NB4 (cell line): ENCODE data around the gene WARS2.
"Not testable (repeated sequence)": the region's sequence is repeated elsewhere in the genome, so short reads cannot be mapped to it uniquely, and the experiment has no call there.

ENCODE experiments used
- DNase-seq: peaks from one replicate; pipeline ENCODE4 v3.0.0; 2010; ENCODE audit warnings: low read depth
- H3K4me3 ChIP-seq: one replicate; pipeline ENCODE4 v1.5.1; 2011; ENCODE audit warnings: mild to moderate bottlenecking, low read depth, low read length, moderate library complexity
- MYC ChIP-seq: IDR thresholded peaks from 2 replicates; pipeline ENCODE4 v1.6.1; 2011; ENCODE audit warnings: low read depth, low read length
- POLR2A ChIP-seq: IDR thresholded peaks from 2 replicates; pipeline ENCODE4 v1.6.1; 2011; ENCODE audit warnings: mild to moderate bottlenecking; ENCODE audit not compliant: insufficient read length; ENCODE audit errors: extremely low read depth
- TF ChIP-seq, protein P1 (sequence below): IDR thresholded peaks from 2 replicates; pipeline ENCODE4 v1.6.1; 2011; ENCODE audit warnings: low read depth, low read length
- TF ChIP-seq, protein P2 (sequence below): IDR thresholded peaks from one replicate; pipeline ENCODE4 v1.5.1; 2012; ENCODE audit warnings: low read depth, low read length

The WARS2 gene

DNA sequence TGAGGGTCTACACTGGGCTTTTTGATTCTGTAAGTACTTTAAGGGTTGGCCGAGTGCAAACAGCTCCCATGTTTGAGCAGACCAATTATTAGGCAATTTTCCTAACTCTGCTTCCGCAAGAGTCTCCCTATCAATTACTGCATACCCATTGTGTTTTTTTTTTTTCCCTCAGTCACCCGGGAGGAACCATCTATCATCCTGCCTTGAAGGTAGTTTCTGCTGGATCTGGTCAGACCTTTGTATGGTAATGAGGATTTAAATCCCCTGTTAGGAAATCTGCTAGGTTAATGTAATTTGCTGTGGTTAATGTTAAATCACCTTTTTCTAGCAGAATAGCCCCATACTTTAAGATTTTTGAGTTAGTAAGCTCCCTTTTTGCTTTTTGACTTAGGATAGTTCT lies 40.8 kb upstream of the WARS2 start:
- no peak overlapping the region for H3K4me3 ChIP-seq
- no peak for DNase-seq
- no peak for TF ChIP-seq POLR2A
- TF ChIP-seq, protein P1, sequence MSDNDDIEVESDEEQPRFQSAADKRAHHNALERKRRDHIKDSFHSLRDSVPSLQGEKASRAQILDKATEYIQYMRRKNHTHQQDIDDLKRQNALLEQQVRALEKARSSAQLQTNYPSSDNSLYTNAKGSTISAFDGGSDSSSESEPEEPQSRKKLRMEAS = no peak
- TF ChIP-seq MYC = no peak
- TF ChIP-seq, protein P2, sequence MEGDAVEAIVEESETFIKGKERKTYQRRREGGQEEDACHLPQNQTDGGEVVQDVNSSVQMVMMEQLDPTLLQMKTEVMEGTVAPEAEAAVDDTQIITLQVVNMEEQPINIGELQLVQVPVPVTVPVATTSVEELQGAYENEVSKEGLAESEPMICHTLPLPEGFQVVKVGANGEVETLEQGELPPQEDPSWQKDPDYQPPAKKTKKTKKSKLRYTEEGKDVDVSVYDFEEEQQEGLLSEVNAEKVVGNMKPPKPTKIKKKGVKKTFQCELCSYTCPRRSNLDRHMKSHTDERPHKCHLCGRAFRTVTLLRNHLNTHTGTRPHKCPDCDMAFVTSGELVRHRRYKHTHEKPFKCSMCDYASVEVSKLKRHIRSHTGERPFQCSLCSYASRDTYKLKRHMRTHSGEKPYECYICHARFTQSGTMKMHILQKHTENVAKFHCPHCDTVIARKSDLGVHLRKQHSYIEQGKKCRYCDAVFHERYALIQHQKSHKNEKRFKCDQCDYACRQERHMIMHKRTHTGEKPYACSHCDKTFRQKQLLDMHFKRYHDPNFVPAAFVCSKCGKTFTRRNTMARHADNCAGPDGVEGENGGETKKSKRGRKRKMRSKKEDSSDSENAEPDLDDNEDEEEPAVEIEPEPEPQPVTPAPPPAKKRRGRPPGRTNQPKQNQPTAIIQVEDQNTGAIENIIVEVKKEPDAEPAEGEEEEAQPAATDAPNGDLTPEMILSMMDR = no peak

DNA sequence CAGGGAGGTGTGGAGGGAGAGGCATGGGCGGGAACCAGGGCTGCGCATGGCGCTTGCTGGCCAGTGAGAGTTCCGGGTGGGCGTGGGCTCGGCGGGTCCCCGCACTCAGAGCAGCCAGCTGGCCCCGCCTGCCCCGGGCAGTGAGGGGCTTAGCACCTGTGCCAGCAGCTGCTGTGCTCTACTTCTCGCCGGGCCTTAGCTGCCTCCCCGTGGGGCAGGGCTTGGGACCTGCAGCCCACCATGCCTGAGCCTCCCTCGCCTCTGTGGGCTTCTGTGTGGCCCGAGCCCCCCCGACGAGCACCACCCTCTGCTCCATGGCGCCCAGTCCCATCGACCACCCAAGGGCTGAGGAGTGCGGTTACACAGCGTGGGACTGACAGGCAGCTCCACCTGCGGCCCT lies 38.6 kb upstream of the WARS2 start:
- TF ChIP-seq, protein P1 = no peak
- no peak overlapping the region for H3K4me3 ChIP-seq
- DNase-seq = no peak

DNA sequence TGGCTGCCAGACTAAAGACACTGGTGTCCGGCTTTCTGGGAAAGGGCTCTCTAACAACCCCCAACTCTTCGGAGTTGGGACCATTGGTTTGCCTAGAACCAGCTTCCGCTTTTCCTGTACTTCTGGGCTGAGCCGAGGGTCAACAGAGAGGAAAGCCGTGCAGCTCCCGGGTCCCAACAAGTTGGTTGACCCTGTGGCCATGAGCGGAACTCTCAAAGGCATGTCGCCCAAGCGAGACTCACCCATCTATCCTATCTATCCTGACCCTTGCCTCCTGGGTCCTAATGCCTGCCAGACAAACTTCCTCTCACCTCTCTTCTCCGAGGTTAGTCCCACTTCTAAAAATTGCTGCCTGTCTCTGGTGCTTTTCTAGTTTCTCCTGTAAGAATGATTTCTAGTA lies 32.5 kb upstream of the WARS2 start:
- DNase-seq, H3K4me3 ChIP-seq: not testable (repeated sequence)

DNA sequence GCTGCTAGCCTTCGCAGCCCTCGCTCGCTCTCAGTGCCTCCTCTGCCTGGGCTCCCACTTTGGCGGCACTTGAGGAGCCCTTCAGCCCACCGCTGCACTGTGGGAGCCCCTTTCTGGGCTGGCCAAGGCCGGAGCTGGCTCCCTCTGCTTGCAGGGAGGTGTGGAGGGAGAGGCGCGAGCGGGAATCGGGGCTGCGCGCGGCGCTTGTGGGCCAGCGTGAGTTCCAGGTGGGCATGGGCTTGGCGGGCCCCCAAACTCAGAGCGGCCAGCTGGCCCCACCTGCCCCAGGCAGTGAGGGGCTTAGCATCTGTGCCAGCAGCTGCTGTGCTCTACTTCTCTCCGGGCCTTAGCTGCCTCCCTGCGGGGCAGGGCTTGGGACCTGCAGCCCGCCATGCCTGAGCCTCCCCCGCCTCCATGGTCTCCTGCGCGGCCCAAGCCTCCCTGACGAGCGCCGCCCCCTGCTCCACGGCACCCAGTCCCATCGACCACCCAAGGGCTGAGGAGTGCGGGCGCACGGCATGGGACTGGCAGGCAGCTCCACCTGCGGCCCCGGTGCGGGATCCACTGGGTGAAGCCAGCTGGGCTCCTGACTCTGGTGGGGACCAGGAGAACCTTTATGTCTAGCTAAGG lies 31.0 kb upstream of the WARS2 start:
- H3K4me3 ChIP-seq, DNase-seq: not testable (repeated sequence)

DNA sequence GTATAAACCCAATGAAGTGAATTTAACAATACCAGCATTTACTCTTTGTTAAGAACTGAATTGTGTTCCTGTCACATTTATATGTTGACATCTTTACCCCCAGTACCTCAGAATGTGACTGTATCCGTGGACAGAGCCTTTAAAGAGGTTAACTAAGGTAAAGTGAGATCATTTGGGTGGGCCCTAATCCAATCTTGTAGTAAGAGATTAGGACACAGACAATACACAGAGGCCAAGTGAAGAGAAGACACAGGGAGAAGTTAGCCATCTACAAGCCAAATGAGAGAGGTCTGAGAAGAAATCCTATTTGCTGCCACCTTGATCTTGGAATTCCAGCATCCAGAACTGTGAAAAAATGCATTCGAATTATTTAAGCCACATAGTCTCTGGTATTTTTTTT lies 22.9 kb upstream of the WARS2 start:
- DNase-seq = no peak
- TF ChIP-seq MYC (no peak), POLR2A (no peak)
- TF ChIP-seq, protein P1 = no peak
- TF ChIP-seq, protein P2 = no peak
- no peak overlapping the region for H3K4me3 ChIP-seq

DNA sequence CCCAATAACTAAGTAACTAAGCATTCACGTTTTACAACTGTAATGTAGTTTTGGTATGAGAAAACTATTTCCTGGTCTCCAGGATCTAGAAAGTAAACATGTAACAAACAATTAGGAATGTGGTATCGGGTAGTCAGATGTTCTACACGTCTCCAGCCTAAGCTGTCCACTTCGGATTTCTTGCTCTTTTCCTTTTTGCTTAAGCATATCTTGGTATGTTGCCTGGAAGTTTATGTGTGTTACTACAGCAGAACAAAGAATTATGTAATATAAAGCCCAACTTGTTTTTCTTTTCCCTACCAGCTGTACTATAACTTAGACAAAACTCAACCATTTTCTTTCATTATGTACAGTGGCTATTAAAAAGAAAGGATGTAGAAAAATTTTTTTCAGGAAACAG lies 20.4 kb upstream of the WARS2 start:
- DNase-seq = no peak
- TF ChIP-seq, protein P2 = no peak
- TF ChIP-seq, protein P1 = no peak
- TF ChIP-seq POLR2A (no peak), MYC (no peak)
- H3K4me3 ChIP-seq = no peak overlapping the region

DNA sequence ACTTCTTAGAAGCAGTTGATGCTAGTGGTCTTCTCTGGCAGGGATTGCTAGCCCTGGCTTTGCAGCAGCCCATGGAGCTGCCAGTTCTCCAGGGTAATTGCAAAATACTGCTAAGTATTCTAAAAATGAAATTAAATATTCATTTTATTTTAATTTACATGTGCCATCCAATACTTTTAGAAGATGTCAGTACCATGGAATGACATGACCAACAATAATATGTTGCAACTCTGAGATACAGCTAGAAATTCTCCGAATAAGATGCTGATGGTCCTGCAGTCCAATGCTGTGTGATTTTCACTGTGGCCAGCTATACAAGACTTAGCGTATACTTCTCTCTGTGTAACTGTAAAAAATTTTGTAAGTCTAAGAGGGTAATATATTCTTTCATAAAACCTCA lies 20.0 kb upstream of the WARS2 start:
- no peak for DNase-seq

More for the DNA sequence above, 20.0 kb upstream of the WARS2 start:
- TF ChIP-seq, protein P1 = no peak
- TF ChIP-seq POLR2A (no peak), MYC (no peak)
- TF ChIP-seq, protein P2 = no peak
- H3K4me3 ChIP-seq = no peak overlapping the region
